MCF 10A (cell line): ENCODE results near the gene PPP1R15A. TPM values are rescaled to one million over a fixed set of nuclear protein-coding genes. Genes with fewer than 3 reads are reported as not detected.
"Not testable (repeated sequence)": the region's sequence is repeated elsewhere in the genome, so short reads cannot be mapped to it uniquely, and the experiment has no call there.

Source experiments
- BruUV-seq: library from RNA; stranded (reverse); fragments of 400-500 nt; replicated peaks from 2 replicates; lab custom pipeline; 2021; lab: Mats Ljungman, UMichigan
- CTCF ChIA-PET: fragments of 300-600 bp; sonication (Branson Sonifier 250); formaldehyde crosslinking; extraction: SDS; loops from one replicate; lab custom pipeline; 2021; ENCODE audit warnings: antibody characterized with exemption, inconsistent platforms; lab: Yijun Ruan, JAX
- POLR2A ChIA-PET: fragments of 300-600, 350-650 bp; sonication (Branson Sonifier 250); formaldehyde crosslinking; extraction: SDS; loops from one replicate; lab custom pipeline; 2020; ENCODE audit warnings: antibody characterized with exemption, inconsistent platforms; lab: Yijun Ruan, JAX
- DNase-seq: peaks from one replicate; pipeline ENCODE4 v3.0.0-alpha.2; 2018; ENCODE audit not compliant: unreplicated experiment
- H3K27ac Mint-ChIP-seq: one replicate; pipeline ENCODE4 v1.8.0; 2022; ENCODE audit warnings: mild to moderate bottlenecking, low read depth, mixed read lengths; ENCODE audit not compliant: unreplicated experiment
- H3K27me3 Mint-ChIP-seq: one replicate; pipeline ENCODE4 v1.8.0; 2022; ENCODE audit warnings: mixed read lengths; ENCODE audit not compliant: insufficient read depth, unreplicated experiment
- H3K36me3 Mint-ChIP-seq: one replicate; pipeline ENCODE4 v1.8.0; 2022; ENCODE audit warnings: mild to moderate bottlenecking, moderate library complexity, mixed read lengths; ENCODE audit not compliant: insufficient read depth, unreplicated experiment
- H3K4me1 Mint-ChIP-seq: one replicate; pipeline ENCODE4 v1.8.0; 2022; ENCODE audit warnings: mixed read lengths; ENCODE audit not compliant: insufficient read depth, unreplicated experiment
- H3K4me3 Mint-ChIP-seq: one replicate; pipeline ENCODE4 v1.8.0; 2022; ENCODE audit warnings: mild to moderate bottlenecking, moderate library complexity, mixed read lengths; ENCODE audit not compliant: unreplicated experiment
- H3K9me3 Mint-ChIP-seq: one replicate; pipeline ENCODE4 v1.8.0; 2022; ENCODE audit warnings: mixed read lengths; ENCODE audit not compliant: unreplicated experiment
- intact Hi-C: fragments of 100-400 bp; cut with micrococcal nuclease; formaldehyde crosslinking; loops from 2 replicates; pipeline ENCODE4 v1.14.1; 2022
- total RNA-seq: library from RNA; stranded (reverse); gene quantifications from 2 replicates; pipeline ENCODE4 v1.2.3, GENCODE V29; 2022
- TF ChIP-seq, protein P1 (sequence below): fragments of 200-600 bp; IDR thresholded peaks from one replicate; pipeline ENCODE4 v1.8.0; 2022; ENCODE audit warnings: antibody characterized with exemption, mild to moderate bottlenecking; ENCODE audit not compliant: unreplicated experiment

The PPP1R15A gene
- total RNA-seq, 1 experiment from 2014 or later = 207 TPM

DNA sequence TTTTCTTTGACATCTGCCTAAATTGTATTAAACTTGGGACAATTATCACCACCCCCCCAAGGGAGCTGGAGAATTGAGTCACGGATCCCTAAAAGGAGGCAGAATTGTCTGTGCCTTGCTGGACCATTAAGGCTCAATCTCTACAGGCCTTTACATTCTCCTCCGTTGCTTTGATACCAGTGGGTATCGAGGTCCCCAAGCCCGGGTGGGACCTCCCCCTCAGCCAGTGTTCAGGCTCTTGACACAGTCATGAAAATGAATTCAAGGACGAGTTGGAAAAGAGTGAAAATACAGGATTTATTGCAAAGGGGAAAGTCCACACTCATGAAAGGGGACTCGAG is 5.6 kb downstream of the PPP1R15A start:
- Mint-ChIP-seq H3K9me3 (no peaks in the 10 kb centered on the region), H3K4me3 (no peak overlapping the region), H3K27ac (no peak overlapping the region), H3K27me3 (no peaks in the 10 kb centered on the region), H3K36me3 (peaks cover 94% of the 10 kb centered on the region), H3K4me1 (peaks cover 29% of the 10 kb centered on the region)
- intact Hi-C loops = loop anchor here (5.0 kb wide), 1 partner anchor 74 kb away; the partner anchor contains the start of gene BAX
- CTCF ChIA-PET = no interaction called here
- no peak for DNase-seq
- POLR2A ChIA-PET = no interaction called here
- TF ChIP-seq, protein P1, sequence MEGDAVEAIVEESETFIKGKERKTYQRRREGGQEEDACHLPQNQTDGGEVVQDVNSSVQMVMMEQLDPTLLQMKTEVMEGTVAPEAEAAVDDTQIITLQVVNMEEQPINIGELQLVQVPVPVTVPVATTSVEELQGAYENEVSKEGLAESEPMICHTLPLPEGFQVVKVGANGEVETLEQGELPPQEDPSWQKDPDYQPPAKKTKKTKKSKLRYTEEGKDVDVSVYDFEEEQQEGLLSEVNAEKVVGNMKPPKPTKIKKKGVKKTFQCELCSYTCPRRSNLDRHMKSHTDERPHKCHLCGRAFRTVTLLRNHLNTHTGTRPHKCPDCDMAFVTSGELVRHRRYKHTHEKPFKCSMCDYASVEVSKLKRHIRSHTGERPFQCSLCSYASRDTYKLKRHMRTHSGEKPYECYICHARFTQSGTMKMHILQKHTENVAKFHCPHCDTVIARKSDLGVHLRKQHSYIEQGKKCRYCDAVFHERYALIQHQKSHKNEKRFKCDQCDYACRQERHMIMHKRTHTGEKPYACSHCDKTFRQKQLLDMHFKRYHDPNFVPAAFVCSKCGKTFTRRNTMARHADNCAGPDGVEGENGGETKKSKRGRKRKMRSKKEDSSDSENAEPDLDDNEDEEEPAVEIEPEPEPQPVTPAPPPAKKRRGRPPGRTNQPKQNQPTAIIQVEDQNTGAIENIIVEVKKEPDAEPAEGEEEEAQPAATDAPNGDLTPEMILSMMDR = no peak
- BruUV-seq = no TSS peak

DNA sequence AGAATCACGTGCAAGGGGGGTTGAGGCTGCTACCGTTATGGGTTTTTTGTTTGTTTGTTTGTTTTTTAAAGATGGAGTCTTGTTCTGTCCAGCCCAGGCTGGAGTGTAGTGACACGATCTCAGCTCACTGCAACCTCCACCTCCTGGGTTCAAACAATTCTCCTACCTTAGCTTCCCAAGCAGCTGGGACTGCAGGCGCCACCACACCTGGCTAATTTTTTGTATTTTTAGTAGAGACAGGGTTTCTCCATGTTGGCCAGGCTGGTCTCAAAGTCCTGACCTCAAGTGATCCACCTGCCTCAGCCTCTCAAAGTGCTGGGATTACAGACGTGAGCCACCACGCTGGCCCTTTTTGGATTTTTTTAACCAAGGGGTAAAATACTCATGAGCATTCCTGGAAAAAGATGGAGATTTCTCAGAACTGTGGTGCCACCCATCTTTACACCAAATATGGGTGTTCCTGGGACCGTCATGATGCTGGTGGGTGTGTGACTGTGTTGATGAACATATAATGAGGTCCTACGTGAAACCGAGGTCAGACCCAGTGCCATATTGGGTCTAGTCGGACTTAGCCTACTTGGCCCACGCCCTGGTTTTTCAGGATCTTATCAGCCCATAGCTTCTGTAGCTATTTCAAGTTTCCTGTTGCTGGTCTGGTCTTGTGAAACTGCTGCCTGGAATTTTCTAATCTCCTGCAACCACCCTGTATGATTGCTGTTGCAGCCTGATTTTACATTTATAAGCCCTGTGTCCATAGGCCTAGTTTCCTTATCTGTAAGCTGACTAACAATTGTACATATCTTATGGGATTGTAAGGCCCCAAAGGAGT is 6.2 kb downstream of the PPP1R15A start:
- no peak overlapping the region for H3K4me3 Mint-ChIP-seq
- no peak for DNase-seq

DNA sequence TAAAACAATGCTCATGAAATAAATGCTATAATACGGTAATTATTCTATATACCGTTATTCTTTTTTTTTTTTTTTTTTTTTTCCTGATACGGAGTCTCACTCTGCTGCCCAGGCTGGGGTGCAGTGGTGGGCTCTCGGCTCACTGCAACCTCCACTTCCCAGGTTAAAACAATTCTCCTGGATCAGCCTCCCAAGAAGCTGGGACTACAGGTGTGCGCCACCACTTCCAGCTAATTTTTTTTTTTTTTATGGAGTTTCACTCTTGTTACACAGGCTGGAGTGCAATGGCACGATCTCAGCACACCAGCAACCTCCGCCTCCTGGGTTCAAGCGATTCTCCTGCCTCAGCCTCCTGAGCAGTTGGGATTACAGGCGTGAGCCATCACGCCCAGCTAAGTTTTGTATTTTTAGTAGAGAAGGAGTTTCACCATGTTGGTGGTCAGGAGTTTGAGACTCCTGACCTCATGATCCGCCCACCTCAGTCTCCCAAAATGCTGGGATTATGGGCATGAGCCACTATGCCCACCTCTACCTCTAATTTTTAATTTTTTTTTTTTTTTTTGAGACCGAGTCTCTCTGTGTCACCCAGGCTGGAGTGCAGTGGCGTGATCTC is 6.9 kb downstream of the PPP1R15A start:
- H3K27me3 Mint-ChIP-seq = no peaks in the 10 kb centered on the region
- no peak overlapping the region for H3K4me3 Mint-ChIP-seq
- POLR2A ChIA-PET = interaction anchor here (0.8 to 1.6 kb wide), 2 partner anchors 21 to 75 kb away, joined by 3 to 7 read pairs; partner anchors contain the start of gene NUCB1
- BruUV-seq = no TSS peak
- intact Hi-C loops = loop anchor here (5.0 kb wide), 1 partner anchor 73 kb away; the partner anchor contains the start of gene BAX
- TF ChIP-seq, protein P1 = no peak
- H3K9me3 Mint-ChIP-seq = no peaks in the 10 kb centered on the region
- no peak for DNase-seq
- H3K36me3 Mint-ChIP-seq = peaks cover 83% of the 10 kb centered on the region
- CTCF ChIA-PET = interaction anchor here (0.6 to 0.9 kb wide), 2 partner anchors 37 to 289 kb away, joined by 3 to 4 read pairs; no protein-coding TSS in a partner anchor
- peaks cover 17% of the 10 kb centered on the region for H3K4me1 Mint-ChIP-seq
- H3K27ac Mint-ChIP-seq = no peak overlapping the region

More for the DNA sequence above, 6.2 kb downstream of the PPP1R15A start:
- Mint-ChIP-seq H3K36me3 (peaks cover 90% of the 10 kb centered on the region), H3K27ac (no peak overlapping the region), H3K4me1 (peaks cover 24% of the 10 kb centered on the region), H3K9me3 (no peaks in the 10 kb centered on the region), H3K27me3 (no peaks in the 10 kb centered on the region)
- POLR2A ChIA-PET = interaction anchor here (0.8 to 1.6 kb wide), 2 partner anchors 22 to 76 kb away, joined by 3 to 7 read pairs; partner anchors contain the start of gene NUCB1
- CTCF ChIA-PET = interaction anchor here (0.6 to 0.9 kb wide), 2 partner anchors 36 to 288 kb away, joined by 3 to 4 read pairs; no protein-coding TSS in a partner anchor
- intact Hi-C loops = loop anchor here (5.0 kb wide), 1 partner anchor 74 kb away; the partner anchor contains the start of gene BAX
- BruUV-seq = no TSS peak
- TF ChIP-seq, protein P1 = no peak

DNA sequence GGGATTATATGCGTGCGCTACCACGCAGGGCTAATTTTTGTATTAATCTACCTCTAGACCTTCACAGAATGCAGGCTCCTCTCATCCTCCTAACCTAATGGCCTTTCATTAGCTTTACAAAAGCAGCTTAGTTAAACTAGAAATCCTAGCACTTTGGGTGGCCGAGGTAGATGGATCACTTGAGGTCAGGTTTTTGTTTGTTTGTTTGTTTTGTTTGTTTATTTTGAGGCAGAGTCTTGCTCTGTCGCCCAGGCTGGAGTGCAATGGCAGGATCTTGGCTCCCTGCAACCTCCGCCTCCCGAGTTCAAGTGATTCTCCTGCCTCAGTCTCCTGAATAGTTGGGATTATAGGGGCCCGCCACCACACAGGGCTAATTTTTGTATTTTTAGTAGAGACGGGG is 7.5 kb downstream of the PPP1R15A start:
- intact Hi-C loops = loop anchor here (5.0 kb wide), 1 partner anchor 73 kb away; the partner anchor contains the start of gene BAX
- not testable (repeated sequence) for H3K27ac Mint-ChIP-seq, H3K27me3 Mint-ChIP-seq, H3K9me3 Mint-ChIP-seq, H3K4me3 Mint-ChIP-seq, BruUV-seq, DNase-seq
- POLR2A ChIA-PET = interaction anchor here (1.6 to 2.1 kb wide), 2 partner anchors 7 to 20 kb away, joined by 7 to 14 read pairs; partner anchors contain the start of genes NUCB1 and PPP1R15A
- Mint-ChIP-seq H3K36me3 (peaks cover 77% of the 10 kb centered on the region), H3K4me1 (peaks cover 12% of the 10 kb centered on the region)
- CTCF ChIA-PET = interaction anchor here (0.7 kb wide), 1 partner anchor 37 kb away, joined by 4 read pairs; no protein-coding TSS in a partner anchor
